Ovary (tissue), 3 donors: ENCODE results near the gene LIMA1.

ENCODE experiments used
- EP300 ChIP-seq: sonication (generic); formaldehyde crosslinking; IDR thresholded peaks from one replicate; pipeline ENCODE4 v1.6.1; 2017; ENCODE audit warnings: antibody characterized with exemption
- POLR2A ChIP-seq: fragments of 450-650 bp; IDR thresholded peaks from one replicate; pipeline ENCODE4 v1.6.1; 2017; ENCODE audit warnings: antibody characterized with exemption, mild to moderate bottlenecking, moderate library complexity
- TF ChIP-seq, protein P1 (sequence below), 3 donors: fragments of 450-650 bp in 2 of 3; fragments of 200-600 bp in 1 of 3; IDR thresholded peaks; one replicate each; pipeline versions ENCODE4 v1.5.1 to v1.8.0; 2016 to 2022; ENCODE audit warnings: antibody characterized with exemption in 3 of 3, mild to moderate bottlenecking in 1 of 3
- donor health status: DM: no; HTN: no; CAD: no.

DNA sequence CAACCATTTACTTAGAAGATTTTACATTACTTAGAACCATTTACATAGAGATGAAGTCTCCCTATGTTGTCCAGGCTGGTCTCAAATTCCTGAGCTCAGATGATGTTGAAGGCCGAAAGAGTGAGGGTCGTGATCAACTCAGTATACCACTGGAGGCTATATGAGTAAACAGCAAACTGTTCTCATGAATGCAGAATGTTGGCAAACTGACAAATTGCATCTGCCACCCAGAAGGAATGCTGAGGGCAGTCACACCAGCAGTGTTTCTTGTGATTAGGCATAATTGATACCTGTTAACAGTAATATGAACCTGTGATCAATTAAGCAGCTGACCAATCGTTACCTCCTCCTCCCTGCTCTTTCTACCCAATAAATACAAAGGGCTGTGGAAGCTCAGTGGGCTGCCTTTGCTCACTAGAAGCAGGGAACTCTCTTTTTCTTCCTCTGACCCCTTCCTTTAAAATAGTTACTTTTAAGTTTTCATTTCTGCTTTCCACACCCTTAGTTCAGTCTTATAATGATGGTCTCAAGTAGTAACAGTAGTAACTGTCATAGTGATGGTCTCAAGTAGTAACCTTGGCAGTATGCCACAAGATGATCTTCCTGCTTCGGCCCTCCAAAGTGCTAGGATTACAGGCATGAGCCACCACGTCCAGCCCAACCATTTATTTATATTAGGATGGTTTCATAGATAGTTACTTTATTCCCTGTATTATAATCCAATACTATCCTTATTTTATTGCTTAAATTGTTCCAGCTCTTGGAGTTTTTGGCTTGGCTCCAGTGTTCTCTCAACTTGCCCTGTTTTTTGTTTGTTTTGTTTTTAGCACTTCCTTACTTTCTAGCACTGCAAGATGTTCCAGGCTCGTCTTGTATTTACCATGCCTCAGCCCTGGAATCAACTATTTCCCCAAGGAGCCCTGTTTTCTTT is 25.8 kb downstream of the LIMA1 start:
- TF ChIP-seq, protein P1, sequence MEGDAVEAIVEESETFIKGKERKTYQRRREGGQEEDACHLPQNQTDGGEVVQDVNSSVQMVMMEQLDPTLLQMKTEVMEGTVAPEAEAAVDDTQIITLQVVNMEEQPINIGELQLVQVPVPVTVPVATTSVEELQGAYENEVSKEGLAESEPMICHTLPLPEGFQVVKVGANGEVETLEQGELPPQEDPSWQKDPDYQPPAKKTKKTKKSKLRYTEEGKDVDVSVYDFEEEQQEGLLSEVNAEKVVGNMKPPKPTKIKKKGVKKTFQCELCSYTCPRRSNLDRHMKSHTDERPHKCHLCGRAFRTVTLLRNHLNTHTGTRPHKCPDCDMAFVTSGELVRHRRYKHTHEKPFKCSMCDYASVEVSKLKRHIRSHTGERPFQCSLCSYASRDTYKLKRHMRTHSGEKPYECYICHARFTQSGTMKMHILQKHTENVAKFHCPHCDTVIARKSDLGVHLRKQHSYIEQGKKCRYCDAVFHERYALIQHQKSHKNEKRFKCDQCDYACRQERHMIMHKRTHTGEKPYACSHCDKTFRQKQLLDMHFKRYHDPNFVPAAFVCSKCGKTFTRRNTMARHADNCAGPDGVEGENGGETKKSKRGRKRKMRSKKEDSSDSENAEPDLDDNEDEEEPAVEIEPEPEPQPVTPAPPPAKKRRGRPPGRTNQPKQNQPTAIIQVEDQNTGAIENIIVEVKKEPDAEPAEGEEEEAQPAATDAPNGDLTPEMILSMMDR (IDR thresholded peaks at IDR 0.05) = no peak
- TF ChIP-seq EP300 (no peak), POLR2A (no peak)
